SK-N-SH treated with all-trans-retinoic acid at 6 μM for 48 hours (cell line): ENCODE data around the gene LECT2.

Experiments used
- ARNTL ChIP-seq: fragments of 450-650 bp; formaldehyde crosslinking; IDR thresholded peaks from 2 replicates; pipeline ENCODE4 v1.5.0; 2020; ENCODE audit warnings: low read depth, mild to moderate bottlenecking, moderate library complexity, borderline replicate concordance
- CREB5 ChIP-seq: fragments of 250-450 bp; sonication (Bioruptor Pico); IDR thresholded peaks from 2 replicates; pipeline ENCODE4 v1.5.1; 2020; ENCODE audit warnings: low read depth, mild to moderate bottlenecking, moderate library complexity
- ESRRG ChIP-seq: fragments of 250-450 bp; sonication (Bioruptor Pico); IDR thresholded peaks from 2 replicates; pipeline ENCODE4 v1.6.1; 2021; ENCODE audit warnings: mild to moderate bottlenecking
- GLIS3 ChIP-seq: fragments of 250-450 bp; sonication (Bioruptor Pico); IDR thresholded peaks from 2 replicates; pipeline ENCODE4 v1.5.0; 2020; ENCODE audit warnings: mild to moderate bottlenecking, moderate library complexity
- ISL1 ChIP-seq: fragments of 250-450 bp; sonication (Bioruptor Pico); IDR thresholded peaks from 2 replicates; pipeline ENCODE4 v2.1.2; 2022; ENCODE audit warnings: mild to moderate bottlenecking, moderate library complexity
- PATZ1 ChIP-seq: fragments of 250-450 bp; sonication (Bioruptor Pico); IDR thresholded peaks from 2 replicates; pipeline ENCODE4 v1.8.0; 2020; ENCODE audit warnings: mild to moderate bottlenecking, moderate library complexity, borderline replicate concordance
- RARB ChIP-seq: fragments of 250-450 bp; sonication (Bioruptor Pico); IDR thresholded peaks from 2 replicates; pipeline ENCODE4 v1.8.0; 2021; ENCODE audit warnings: mild to moderate bottlenecking, moderate library complexity
- TOX ChIP-seq: fragments of 250-450 bp; sonication (Bioruptor Pico); IDR thresholded peaks from 2 replicates; pipeline ENCODE4 v1.8.0; 2021; ENCODE audit warnings: mild to moderate bottlenecking, moderate library complexity, borderline replicate concordance
- ZFP30 ChIP-seq: fragments of 450-650 bp; formaldehyde crosslinking; IDR thresholded peaks from 2 replicates; pipeline ENCODE4 v1.5.0; 2022; ENCODE audit warnings: mild to moderate bottlenecking, moderate library complexity
- ZNF565 ChIP-seq: fragments of 450-650 bp; formaldehyde crosslinking; conservative IDR thresholded peaks from 2 replicates; pipeline ENCODE4 v1.5.0; 2020; ENCODE audit warnings: low read depth, mild to moderate bottlenecking, moderate library complexity
- ZNF70 ChIP-seq: fragments of 450-650 bp; formaldehyde crosslinking; IDR thresholded peaks from 2 replicates; pipeline ENCODE4 v1.5.0; 2020; ENCODE audit warnings: mild to moderate bottlenecking, moderate library complexity
- ZNF8 ChIP-seq: fragments of 450-650 bp; formaldehyde crosslinking; IDR thresholded peaks from 2 replicates; pipeline ENCODE4 v1.5.0; 2020; ENCODE audit warnings: mild to moderate bottlenecking, moderate library complexity

- no peak for TF ChIP-seq ZFP30 (CRISPR knock-in tag)
- no peak for TF ChIP-seq PATZ1 (CRISPR knock-in tag)
- no peak for TF ChIP-seq TOX
- no peak for TF ChIP-seq ZNF8 (CRISPR knock-in tag)
- no peak for TF ChIP-seq ZNF70 (CRISPR knock-in tag)
- no peak for TF ChIP-seq RARB (CRISPR knock-in tag)
- no peak for TF ChIP-seq GLIS3
- no peak for TF ChIP-seq ZNF565 (CRISPR knock-in tag)
- no peak for TF ChIP-seq ARNTL (CRISPR knock-in tag)
- no peak for TF ChIP-seq CREB5
- no peak for TF ChIP-seq ESRRG (CRISPR knock-in tag)
- no peak for TF ChIP-seq ISL1 (CRISPR knock-in tag)
Measured at GRCh38 chr5:135990528-135991255, 35.9 kb upstream of the LECT2 start.
